OCI-LY3 (cell line): ENCODE results near the gene COG6.

Experiments
- EZH2phosphoT487 ChIP-seq: fragments of 200-600 bp; shearing (Covaris generic); IDR thresholded peaks from 2 replicates; pipeline ENCODE4 v1.6.1; 2018; ENCODE audit warnings: antibody characterized with exemption, mixed run types, low read depth
- TF ChIP-seq, protein P1 (sequence below): fragments of 200-600, 300-600 bp; sonication (generic); IDR thresholded peaks from 2 replicates; pipeline ENCODE4 v1.5.1; 2014; ENCODE audit warnings: antibody characterized with exemption, low read length, low read depth

DNA sequence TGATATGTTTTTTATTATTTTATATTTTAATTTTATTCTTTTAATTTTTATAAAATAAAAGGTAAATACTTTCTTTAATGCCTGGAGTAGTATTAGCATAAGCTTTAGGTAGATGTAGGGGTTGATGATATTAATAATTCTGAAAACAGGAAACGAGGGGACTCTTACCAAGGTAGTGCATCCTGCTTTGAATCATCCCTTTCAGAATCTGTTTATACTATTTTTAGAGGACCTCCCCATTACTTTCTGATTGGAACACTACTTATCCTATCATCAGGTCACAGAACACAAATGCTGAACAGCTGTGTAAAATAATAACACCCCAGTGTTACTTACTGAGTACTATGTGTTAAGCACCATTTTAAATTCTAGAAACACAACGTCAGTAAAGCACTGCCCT lies 27.3 kb downstream of the COG6 start:
- TF ChIP-seq, protein P1, sequence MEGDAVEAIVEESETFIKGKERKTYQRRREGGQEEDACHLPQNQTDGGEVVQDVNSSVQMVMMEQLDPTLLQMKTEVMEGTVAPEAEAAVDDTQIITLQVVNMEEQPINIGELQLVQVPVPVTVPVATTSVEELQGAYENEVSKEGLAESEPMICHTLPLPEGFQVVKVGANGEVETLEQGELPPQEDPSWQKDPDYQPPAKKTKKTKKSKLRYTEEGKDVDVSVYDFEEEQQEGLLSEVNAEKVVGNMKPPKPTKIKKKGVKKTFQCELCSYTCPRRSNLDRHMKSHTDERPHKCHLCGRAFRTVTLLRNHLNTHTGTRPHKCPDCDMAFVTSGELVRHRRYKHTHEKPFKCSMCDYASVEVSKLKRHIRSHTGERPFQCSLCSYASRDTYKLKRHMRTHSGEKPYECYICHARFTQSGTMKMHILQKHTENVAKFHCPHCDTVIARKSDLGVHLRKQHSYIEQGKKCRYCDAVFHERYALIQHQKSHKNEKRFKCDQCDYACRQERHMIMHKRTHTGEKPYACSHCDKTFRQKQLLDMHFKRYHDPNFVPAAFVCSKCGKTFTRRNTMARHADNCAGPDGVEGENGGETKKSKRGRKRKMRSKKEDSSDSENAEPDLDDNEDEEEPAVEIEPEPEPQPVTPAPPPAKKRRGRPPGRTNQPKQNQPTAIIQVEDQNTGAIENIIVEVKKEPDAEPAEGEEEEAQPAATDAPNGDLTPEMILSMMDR: no peak
- no peak for TF ChIP-seq EZH2phosphoT487
